GM19025 (cell line): ENCODE measurements around the gene WDR44.
"Not testable (repeated sequence)": the region's sequence is repeated elsewhere in the genome, so short reads cannot be mapped to it uniquely, and the experiment has no call there.

Experiments
- ATAC-seq: cut with Tn5 transposase; IDR thresholded peaks from one replicate; pipeline ENCODE4 v1.9.1; 2021; ENCODE audit warnings: mild to moderate bottlenecking, low read depth, moderate library complexity; ENCODE audit not compliant: unreplicated experiment

Gene WDR44, protein sequence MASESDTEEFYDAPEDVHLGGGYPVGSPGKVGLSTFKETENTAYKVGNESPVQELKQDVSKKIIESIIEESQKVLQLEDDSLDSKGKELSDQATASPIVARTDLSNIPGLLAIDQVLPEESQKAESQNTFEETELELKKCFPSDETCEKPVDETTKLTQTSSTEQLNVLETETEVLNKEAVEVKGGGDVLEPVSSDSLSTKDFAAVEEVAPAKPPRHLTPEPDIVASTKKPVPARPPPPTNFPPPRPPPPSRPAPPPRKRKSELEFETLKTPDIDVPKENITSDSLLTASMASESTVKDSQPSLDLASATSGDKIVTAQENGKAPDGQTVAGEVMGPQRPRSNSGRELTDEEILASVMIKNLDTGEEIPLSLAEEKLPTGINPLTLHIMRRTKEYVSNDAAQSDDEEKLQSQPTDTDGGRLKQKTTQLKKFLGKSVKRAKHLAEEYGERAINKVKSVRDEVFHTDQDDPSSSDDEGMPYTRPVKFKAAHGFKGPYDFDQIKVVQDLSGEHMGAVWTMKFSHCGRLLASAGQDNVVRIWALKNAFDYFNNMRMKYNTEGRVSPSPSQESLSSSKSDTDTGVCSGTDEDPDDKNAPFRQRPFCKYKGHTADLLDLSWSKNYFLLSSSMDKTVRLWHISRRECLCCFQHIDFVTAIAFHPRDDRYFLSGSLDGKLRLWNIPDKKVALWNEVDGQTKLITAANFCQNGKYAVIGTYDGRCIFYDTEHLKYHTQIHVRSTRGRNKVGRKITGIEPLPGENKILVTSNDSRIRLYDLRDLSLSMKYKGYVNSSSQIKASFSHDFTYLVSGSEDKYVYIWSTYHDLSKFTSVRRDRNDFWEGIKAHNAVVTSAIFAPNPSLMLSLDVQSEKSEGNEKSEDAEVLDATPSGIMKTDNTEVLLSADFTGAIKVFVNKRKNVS

GRCh38 chrX:118345464-118346257, at the start of gene WDR44:
TSS of gene WDR44 (plus strand) at chrX:118346106. CDS start at chrX:118346504, 398 bp downstream.
- ATAC-seq, result peak; percentile 84

- ATAC-seq, result not testable (repeated sequence)
Measured at GRCh38 chrX:118305827-118306226, 40.1 kb upstream of the WDR44 start.

- no peak for ATAC-seq
Measured at GRCh38 chrX:118315529-118315928, 30.4 kb upstream of the WDR44 start.

DNA sequence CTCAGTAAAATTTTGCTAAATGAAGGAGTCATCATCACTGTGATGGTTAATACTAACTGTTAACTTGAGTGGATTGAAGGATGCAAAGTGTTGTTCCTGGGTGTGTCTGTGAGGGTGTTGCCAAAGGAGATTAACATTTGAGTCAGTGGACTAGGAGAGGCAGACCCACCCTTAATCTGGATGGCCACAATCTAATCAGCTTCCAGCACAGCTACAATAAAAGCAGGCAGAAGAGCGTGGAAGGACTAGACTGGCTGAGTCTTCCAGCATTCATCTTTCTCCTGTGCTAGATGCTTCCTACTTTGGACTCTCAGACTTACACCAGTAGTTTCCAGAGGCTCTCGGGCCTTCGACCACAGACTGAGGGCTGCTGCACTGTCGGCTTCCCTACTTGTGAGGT, 21.3 kb upstream of the WDR44 start:
- no peak for ATAC-seq

GRCh38 chrX:118325453-118325852, 20.5 kb upstream of the WDR44 start:
- ATAC-seq, result no peak

GRCh38 chrX:118329175-118329574, 16.7 kb upstream of the WDR44 start:
- no peak for ATAC-seq

DNA sequence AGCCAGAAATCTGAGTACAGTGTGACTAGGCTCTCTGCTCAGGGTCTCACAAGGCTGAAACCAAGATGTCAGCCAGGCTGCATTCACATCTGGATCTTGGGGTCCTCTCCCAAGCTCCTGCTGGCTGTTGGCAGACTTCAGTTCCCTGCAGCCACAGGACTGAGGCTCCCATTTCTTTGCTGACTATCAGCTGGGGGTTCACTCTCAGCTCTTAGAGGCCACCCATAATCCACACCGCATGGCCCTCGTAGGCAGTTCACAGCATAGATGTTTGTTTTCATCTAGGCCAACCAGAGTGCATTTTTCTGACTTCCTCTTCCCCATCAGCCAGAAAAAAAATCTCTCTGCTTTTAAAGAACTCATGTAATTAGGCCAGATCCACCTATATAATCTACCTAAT, 8.2 kb upstream of the WDR44 start:
- ATAC-seq, result no peak

GRCh38 chrX:118338930-118339329, 7.0 kb upstream of the WDR44 start:
- ATAC-seq, result no peak

GRCh38 chrX:118345045-118345463, 852 bp upstream of the WDR44 start:
- no peak for ATAC-seq

DNA sequence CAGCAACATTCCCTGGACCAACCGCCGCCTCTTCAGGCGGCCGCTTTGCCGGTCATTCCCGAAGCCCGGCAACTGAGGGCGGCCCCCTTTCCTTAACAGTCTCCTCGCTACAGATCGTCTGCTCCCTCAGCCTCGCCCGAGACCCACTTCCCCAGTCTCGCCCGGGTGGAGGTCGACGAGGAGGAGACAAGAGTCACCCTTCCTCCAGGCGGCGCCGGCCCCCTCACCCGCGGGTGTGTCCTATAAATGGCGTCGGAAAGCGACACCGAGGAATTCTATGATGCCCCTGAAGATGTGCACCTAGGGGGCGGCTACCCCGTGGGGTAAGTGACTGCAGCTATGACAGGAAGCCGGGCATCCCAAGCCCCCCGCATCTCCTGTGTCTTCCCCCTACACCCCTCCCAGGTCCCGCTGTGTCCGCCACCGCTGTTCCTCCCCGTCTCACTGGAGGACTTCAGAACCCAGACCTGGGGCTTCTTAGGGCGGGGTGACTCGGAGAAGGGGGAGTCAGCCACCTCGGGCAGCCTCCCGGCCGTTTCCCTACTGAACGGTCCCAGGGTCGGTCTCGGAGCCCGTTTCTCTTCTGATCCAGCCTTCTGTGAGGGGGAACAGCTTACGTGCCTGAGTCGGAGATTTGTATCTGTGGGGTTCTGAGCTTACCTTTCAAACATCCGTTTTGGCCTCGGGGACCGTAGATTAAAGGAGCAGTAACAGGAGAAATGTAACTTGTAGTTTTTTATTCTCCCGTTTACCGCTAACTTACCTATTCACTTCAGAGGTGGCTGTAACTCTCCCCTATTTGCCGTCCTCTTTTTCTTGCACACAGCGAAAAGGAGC, 570 bp downstream of the WDR44 start:
- peak; percentile 12 for ATAC-seq

- ATAC-seq, result no peak
Measured at GRCh38 chrX:118347131-118347530, 1.2 kb downstream of the WDR44 start.

GRCh38 chrX:118347736-118348135, 1.8 kb downstream of the WDR44 start:
- no peak for ATAC-seq

DNA sequence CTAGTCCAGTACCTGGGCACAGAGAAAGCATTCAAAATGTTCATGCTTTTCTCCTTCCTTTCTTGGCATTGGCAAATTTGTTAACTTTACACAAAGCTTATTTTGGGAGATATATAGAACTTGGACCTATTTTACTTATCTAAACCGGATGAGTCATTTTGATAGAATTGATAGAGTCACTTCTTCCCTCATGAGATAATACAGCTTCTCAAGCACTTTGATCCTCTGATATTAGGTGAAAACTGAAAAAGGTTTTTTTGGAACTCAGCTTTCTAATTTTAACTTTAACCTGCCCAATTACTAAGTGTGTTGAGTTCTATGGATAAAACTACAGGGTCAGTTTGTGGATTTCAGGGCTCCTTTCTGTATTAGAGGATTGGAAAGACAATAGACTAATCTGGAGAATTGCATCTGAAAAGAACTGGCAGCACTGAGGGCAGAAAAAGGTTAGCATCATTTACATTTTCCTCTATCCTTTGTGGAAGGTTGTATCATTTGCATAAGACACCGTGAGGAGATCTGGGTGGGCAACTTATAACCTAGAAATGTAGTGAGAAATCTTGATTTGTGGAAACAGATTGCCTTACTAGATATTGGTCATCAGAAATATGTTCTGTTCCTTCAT, 2.4 kb downstream of the WDR44 start:
- no peak for ATAC-seq

- no peak for ATAC-seq
Measured at GRCh38 chrX:118349188-118349587, 3.3 kb downstream of the WDR44 start.

GRCh38 chrX:118350221-118350620, 4.3 kb downstream of the WDR44 start:
- ATAC-seq, result no peak

DNA sequence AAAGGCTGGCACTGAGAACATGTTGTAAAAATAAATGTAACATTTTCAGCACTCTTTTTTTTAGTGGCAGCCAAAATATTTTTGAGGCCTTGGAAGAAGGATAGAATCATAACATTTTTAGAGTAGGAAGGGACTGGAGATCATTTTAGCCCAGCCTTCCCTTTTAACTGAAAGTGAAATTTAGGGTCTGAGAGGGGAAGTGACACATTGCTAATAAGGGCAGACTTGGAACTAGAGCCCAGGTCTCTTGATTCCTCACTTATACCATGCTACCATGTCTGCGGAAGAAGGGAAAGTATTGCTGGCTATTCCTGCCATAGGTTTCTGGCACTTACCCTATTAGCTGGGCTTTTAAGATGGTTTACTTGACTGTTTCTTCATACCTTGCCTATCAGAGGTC, 4.8 kb downstream of the WDR44 start:
- ATAC-seq, result no peak

DNA sequence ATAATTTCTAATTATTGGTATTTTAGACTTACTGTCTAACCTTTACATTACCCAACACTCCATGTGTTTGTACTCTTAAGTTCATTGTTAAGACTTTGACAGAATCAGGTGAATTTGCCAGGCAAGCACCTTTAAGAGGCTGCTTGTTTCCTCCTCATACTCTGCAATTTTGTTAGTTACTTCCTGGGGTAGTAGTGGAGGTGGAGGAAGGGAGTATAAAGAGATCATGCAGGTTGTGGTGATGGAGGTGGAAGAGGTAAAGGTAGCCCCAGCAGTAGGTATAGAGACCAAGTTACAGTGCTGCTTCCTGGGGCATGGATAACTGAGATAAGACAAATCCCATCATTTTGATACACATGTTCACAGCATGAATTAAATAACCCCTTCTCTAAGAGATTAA, 6.7 kb downstream of the WDR44 start:
- ATAC-seq, result no peak

DNA sequence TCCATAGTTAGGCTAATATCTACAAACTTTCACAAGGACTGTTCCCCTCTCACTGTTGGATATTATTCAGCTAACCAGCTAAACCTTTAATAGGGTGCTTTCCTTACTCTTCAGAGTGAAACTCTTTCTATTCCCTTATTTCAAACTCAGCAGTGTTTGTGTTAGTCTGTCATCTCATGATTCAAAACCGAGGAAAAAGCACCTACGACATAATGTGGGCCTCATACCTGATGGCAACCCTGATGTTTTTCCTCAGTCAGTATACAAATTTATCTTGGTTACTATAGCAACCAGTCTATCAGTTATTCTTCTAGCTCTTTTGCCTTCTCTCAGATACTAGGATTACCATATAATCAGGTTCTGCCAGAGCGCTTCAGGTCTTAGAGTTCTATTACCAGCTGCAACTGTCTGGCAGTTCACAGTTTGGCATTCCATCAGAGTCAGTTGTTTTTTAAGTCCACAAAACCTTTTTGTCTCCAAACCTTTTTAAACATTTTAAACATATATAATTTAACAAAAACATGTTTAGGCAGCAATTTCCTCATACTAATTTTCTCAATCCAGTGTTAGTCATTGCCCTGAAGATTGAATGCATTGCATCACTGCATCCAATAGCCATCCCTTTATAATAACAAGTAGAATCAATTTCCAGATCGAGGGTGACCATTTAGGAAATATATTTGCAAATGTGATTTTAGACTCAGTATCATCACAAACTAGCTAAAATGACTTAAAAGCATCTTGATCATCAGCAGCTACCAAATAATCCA, 7.4 kb downstream of the WDR44 start:
- peak; percentile 46 for ATAC-seq
